Thyroid gland (tissue), 4 donors: ENCODE measurements around the gene MSX1. TPM values are rescaled to one million over a fixed set of nuclear protein-coding genes. Genes with fewer than 3 reads are reported as not detected.

ENCODE experiments used
- DNase-seq, 2 donors: peaks; one replicate each; pipeline ENCODE4 v3.0.0-alpha.2; 2019
- H3K27ac ChIP-seq, 3 donors: fragments of 200-600 bp; sonication (generic); 1 replicate in 2 of 3; 2 replicates in 1 of 3; pipeline ENCODE4 v1.5.1; 2016 to 2019; ENCODE audit warnings: mild to moderate bottlenecking in 1 of 3, moderate library complexity in 1 of 3
- H3K27me3 ChIP-seq: fragments of 200-600 bp; sonication (generic); one replicate; pipeline ENCODE4 v1.5.1; 2019
- H3K36me3 ChIP-seq, 2 donors: fragments of 200-600 bp; sonication (generic); one replicate each; pipeline ENCODE4 v1.5.1; 2016 to 2019
- H3K4me1 ChIP-seq, 2 donors: fragments of 200-600 bp; sonication (generic); one replicate each; pipeline ENCODE4 v1.5.1; 2017 to 2019
- H3K4me3 ChIP-seq, 3 donors: fragments of 200-600 bp; sonication (generic); replicated peaks in 1 of 3; 1 replicate in 2 of 3; 2 replicates in 1 of 3; pipeline ENCODE4 v1.5.1; 2016; ENCODE audit warnings: mild to moderate bottlenecking in 1 of 3
- H3K9me3 ChIP-seq: fragments of 200-600 bp; sonication (generic); one replicate; pipeline ENCODE4 v1.5.1; 2017
- POLR2A ChIP-seq, 2 donors: fragments of 450-650 bp; IDR thresholded peaks; one replicate each; pipeline ENCODE4 v1.6.1; 2017; ENCODE audit warnings: antibody characterized with exemption in 2 of 2, mild to moderate bottlenecking in 2 of 2, moderate library complexity in 1 of 2
- WGBS, 2 donors: methylation state at CpG; one replicate each; pipeline ENCODE4 v1.1.5; 2017; 5-methylcytosine and 5-hydroxymethylcytosine counted together
- intact Hi-C: fragments of 100-400 bp; cut with DNase I; formaldehyde crosslinking; loops from one replicate; pipeline ENCODE4 v1.15.1; 2023
- total RNA-seq, 4 donors: library from RNA; depleted of rRNA; stranded (reverse); fragments of >200 nt; gene quantifications; one replicate each; pipeline ENCODE4 v1.2.3, GENCODE V29; 2016
- TF ChIP-seq, protein P1 (sequence below), 6 experiments: fragments of 200-600 bp in 3 of 6; fragments of 450-650 bp in 3 of 6; sonication (generic) in 3 of 6; IDR thresholded peaks; one replicate each; pipeline ENCODE4 v1.5.1; 2016 to 2019; ENCODE audit warnings: antibody characterized with exemption in 6 of 6, mild to moderate bottlenecking in 2 of 6, inconsistent platforms in 1 of 6, moderate library complexity in 1 of 6

The MSX1 gene
- total RNA-seq, 4 donors from 2014 or later = 5.0 to 20.8 (median 12.9) TPM

DNA sequence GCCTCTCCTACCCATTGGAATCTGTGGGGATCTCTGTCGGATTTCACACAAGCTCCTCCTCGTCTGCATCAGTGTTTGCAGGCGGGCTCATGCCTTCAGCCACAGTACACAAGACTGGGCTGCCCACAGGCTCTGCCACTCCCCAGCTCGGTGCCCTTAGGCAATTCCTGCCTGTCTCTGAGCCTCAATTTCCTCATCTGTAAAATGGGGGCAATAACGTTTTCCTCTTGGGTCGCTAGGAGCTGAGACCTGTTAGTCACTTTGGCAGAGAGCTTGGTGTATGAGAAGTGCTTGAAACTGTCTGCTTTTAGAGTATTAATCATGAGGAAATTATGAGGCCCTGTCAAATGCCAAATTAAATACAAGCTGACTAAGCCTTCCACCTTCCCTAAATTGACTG, 27.6 kb upstream of the MSX1 start:
- no peak for DNase-seq
- Histone ChIP-seq H3K27me3 (no peaks in the 10 kb centered on the region), H3K9me3 (no peaks in the 10 kb centered on the region), H3K36me3 (no peaks in the 10 kb centered on the region), H3K4me3 (no peak overlapping the region), H3K4me1 (no peaks in the 10 kb centered on the region), H3K27ac (no peak overlapping the region)
- WGBS, 2 donors = 88 to 93% methylated on average over 6 of the region's 6 CpGs
- intact Hi-C loops = no loop called here
- TF ChIP-seq, protein P1, sequence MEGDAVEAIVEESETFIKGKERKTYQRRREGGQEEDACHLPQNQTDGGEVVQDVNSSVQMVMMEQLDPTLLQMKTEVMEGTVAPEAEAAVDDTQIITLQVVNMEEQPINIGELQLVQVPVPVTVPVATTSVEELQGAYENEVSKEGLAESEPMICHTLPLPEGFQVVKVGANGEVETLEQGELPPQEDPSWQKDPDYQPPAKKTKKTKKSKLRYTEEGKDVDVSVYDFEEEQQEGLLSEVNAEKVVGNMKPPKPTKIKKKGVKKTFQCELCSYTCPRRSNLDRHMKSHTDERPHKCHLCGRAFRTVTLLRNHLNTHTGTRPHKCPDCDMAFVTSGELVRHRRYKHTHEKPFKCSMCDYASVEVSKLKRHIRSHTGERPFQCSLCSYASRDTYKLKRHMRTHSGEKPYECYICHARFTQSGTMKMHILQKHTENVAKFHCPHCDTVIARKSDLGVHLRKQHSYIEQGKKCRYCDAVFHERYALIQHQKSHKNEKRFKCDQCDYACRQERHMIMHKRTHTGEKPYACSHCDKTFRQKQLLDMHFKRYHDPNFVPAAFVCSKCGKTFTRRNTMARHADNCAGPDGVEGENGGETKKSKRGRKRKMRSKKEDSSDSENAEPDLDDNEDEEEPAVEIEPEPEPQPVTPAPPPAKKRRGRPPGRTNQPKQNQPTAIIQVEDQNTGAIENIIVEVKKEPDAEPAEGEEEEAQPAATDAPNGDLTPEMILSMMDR (IDR thresholded peaks at IDR 0.05) = no peak
- TF ChIP-seq POLR2A (IDR thresholded peaks at IDR 0.05) = no peak

DNA sequence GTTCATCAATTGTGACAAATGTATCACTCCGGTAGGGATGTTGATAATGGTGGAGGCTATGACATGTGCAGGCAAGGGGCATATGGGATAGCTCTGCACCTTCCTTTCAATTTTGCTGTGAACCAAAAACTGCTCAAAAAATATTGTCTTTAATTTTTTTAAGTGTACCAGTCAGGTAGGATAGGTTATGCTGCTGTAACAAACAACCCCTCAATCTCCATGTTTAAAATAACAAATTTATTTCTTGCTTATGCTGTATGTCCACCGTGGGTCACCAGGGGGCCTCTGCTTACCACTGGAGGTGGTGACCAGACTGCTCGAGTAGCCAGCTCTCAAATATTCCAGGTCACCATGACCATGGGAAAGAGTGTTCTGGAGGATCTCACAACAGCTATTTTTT, 23.4 kb upstream of the MSX1 start:
- Histone ChIP-seq H3K9me3 (no peaks in the 10 kb centered on the region), H3K27ac (no peak overlapping the region), H3K4me1 (no peaks in the 10 kb centered on the region), H3K36me3 (no peaks in the 10 kb centered on the region), H3K27me3 (no peaks in the 10 kb centered on the region), H3K4me3 (no peak overlapping the region)
- TF ChIP-seq POLR2A (IDR thresholded peaks at IDR 0.05) = no peak
- TF ChIP-seq, protein P1 (IDR thresholded peaks at IDR 0.05) = no peak
- no peak for DNase-seq
- 87 to 90% methylated on average over 3 of the region's 3 CpGs for WGBS, 2 donors
- intact Hi-C loops = no loop called here

DNA sequence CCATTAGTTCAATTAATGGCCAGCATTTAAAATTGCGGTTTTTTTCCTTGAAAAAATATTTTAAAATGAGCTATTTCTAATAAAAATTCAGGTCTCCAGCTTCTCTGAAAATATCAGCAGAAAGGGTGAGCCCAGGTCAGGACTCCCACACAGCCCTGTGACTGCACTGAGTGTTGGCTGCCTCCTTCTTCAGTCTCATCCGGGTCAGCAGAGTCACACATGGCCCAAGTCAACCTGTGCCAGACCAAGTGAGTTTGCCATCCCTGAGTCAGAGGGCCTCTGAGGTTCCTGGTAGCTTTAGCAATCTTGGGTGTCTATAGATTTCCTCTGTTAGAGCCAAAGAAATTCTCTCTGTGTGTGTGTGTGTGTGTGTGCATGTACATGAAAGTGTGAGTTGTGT, 22.1 kb upstream of the MSX1 start:
- WGBS, 2 donors = 69 to 87% methylated on average over 2 of the region's 2 CpGs
- Histone ChIP-seq H3K27me3 (no peaks in the 10 kb centered on the region), H3K36me3 (no peaks in the 10 kb centered on the region), H3K4me1 (no peaks in the 10 kb centered on the region), H3K9me3 (no peaks in the 10 kb centered on the region), H3K4me3 (no peak overlapping the region), H3K27ac (no peak overlapping the region)
- intact Hi-C loops = no loop called here
- TF ChIP-seq, protein P1 (IDR thresholded peaks at IDR 0.05) = no peak
- TF ChIP-seq POLR2A (IDR thresholded peaks at IDR 0.05) = no peak
- DNase-seq = no peak

DNA sequence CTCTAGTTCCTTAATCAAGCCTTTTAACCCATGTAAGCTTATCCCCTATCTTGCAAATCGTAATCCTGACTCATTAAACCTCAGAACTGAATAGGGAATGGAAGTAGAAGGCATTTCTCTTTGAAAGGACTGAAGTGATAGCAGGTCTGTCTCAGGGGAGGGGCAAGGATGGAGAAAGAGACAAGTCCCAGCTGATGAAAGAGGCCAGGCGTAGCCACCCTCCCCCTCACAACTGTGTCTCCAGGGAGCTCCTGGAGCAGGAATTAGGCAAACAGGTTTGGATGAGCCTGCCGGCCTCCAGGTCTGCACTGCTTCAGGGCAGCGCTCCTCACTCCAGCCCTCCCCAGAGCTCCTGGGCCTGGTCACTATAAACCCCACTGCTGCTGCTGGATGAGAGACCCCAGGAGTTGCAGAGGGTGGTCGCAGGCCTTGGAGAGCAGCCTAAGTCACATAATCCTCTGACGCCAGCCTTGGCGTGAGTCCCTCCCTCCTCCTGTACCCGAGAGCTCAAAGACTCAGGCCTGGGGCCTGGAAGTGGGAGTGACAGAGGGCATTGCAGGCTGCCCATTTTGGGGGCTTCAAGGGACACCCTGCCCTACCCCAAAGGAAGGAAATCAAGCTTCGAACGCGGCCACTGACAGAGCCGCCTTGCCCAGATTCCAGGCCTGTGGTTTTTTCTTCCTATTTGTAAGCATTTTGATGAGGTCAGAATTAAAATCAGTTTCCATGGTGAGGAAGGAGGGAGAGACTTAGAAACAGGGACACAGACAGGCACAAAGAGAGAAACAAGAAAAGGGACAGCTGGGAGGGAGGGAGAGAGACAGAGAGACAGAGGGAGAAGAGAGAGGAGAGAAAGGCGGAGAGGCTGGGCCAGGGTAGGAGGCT, 21.2 kb upstream of the MSX1 start:
- WGBS, 2 donors = 63 to 74% methylated on average over 13 of the region's 13 CpGs
- Histone ChIP-seq H3K36me3 (no peaks in the 10 kb centered on the region), H3K4me3 (no peak overlapping the region), H3K27me3 (no peaks in the 10 kb centered on the region), H3K27ac (no peak overlapping the region), H3K9me3 (no peaks in the 10 kb centered on the region), H3K4me1 (no peaks in the 10 kb centered on the region)
- intact Hi-C loops = no loop called here
- no peak for DNase-seq
- no peak for TF ChIP-seq POLR2A (IDR thresholded peaks at IDR 0.05)

DNA sequence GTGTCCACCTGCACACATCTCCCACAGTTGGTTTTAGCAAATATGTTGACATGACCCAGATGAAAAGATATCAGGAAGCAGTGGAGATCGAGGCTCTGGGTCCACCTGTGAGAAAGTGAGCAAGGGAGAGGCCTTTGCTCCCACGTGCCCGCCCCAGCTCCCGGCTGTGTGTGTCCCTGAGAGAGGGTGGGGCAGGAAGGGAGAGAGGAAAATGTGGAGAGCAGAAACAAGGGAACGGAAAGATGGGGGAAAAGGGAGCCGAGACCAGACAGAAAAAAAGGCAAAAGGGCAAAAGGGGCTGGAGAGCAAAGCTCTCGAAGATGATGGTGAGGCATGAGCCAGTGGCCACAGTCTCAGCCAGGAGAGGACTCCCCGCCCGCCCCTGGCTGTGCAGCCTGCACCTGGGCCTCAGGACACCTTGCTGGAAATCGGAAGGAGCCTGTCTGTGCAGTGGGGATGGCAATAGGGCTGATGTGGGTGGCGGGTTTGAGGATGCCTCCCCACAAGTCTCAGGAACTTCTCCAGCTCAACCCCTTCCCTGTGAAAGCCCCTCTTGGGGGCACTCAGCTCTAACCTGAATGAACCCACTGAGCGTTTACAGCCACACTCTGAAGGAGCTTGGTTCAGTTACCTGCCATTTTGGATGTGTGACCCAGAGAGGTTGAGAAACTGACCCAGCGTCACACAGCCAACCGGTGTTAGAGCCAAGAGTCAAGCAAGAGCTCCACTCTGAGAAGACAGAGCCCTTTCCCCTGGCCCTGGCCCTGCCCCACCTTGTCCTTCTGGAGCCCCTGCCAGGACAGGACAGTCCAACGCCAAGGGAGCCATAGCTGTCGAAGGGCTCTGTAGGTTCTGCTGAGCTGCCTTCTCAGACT, 20.3 kb upstream of the MSX1 start:
- Histone ChIP-seq H3K27ac (no peak overlapping the region), H3K4me3 (no peak overlapping the region), H3K27me3 (no peaks in the 10 kb centered on the region), H3K36me3 (no peaks in the 10 kb centered on the region), H3K4me1 (no peaks in the 10 kb centered on the region), H3K9me3 (no peaks in the 10 kb centered on the region)
- WGBS, 2 donors = 51 to 55% methylated on average over 14 to 15 of the region's 16 CpGs
- DNase-seq = no peak
- TF ChIP-seq, protein P1 (IDR thresholded peaks at IDR 0.05) = no peak
- TF ChIP-seq POLR2A (IDR thresholded peaks at IDR 0.05) = no peak
- intact Hi-C loops = no loop called here
